NOMO-1 treated with DMSO at 0.1 percent for 48 hours (cell line): ENCODE measurements around the gene DBNL.

Experiments
- DNase-seq: peaks from one replicate; lab custom pipeline; 2025; ENCODE audit not compliant: unreplicated experiment; lab: John Stamatoyannopoulos, UW

Gene DBNL

GRCh38 chr7:44108768-44109750 lies 64.6 kb downstream of the DBNL start:
- no peak for DNase-seq

DNA sequence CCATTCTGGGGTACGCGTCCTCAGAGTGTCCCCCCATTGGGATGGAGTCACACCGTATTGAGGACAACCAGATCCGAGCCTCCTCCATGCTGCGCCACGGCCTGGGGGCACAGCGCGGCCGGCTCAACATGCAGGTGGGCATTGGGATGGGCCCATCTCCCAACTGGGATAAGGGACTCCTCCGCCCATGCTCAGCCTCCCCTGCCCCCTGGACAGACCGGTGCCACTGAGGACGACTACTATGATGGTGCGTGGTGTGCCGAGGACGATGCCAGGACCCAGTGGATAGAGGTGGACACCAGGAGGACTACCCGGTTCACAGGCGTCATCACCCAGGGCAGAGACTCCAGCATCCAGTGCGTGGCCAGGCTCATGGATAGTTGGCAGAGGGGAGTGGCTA lies 65.5 kb downstream of the DBNL start:
- DNase-seq: no peak

- no peak for DNase-seq
These were observed 66.5 kb downstream of the DBNL start for GRCh38 chr7:44110719-44111635.
